ENCODE measurements around the gene VWCE. TPM values are rescaled to one million over a fixed set of nuclear protein-coding genes. Genes with fewer than 3 reads are reported as not detected.

VWCE gene
- polyA plus RNA-seq, 1 donor (not counting 4 experiments of a cell fraction or from before 2014, with no cell fraction given): 0.30 TPM

DNA sequence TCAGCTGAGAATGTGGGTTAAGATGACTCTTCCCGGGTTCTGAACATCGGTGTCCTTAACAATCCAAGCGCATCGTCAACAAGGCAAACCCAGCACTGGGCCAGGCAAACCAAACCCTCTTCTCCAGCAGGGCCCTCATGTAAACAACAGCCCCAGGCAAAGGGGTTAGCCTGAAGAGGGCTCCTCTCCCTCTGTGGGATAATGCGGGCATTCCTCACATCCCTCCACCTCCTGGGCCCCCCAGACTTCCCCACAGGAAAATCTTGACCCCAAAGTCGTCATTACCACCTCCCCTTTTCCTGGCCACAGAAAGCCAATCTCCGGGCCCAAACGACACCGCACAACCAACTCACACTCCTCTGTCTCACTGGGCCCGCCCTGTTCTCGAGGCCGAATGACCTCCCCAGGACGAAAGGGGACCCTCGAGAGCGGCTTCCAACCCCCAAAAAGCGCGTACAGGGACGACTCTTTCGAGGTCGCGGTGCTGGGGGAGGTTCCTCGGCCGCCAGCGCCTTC lies 37.2 kb upstream of the VWCE start:
- Histone ChIP-seq H3K9me1 (ENCODE audit: control insufficient read depth, extremely low read depth, insufficient read depth, low read length) (no peaks in the 10 kb centered on the region), H2AFZ (ENCODE audit: control insufficient read depth, low read length) (peak overlapping the region; percentile 85), H3K27ac (ENCODE audit: control insufficient read depth, insufficient read depth, low read length) (peak overlapping the region; percentile 89), H3K4me1 (ENCODE audit: control insufficient read depth, extremely low read depth, insufficient read depth, low read length) (peaks cover 34% of the 10 kb centered on the region), H3K4me3 (ENCODE audit: control insufficient read depth in 2 of 3, extremely low read depth in 1 of 3, insufficient read depth in 2 of 3, low read depth in 1 of 3, low read length in 3 of 3) (peak overlapping the region; percentile 84 to 92 (median 87)), H3K4me2 (ENCODE audit: control insufficient read depth, extremely low read depth, insufficient read depth, low read depth, low read length) (peak overlapping the region; percentile 98), H3K9ac (ENCODE audit: control insufficient read depth, extremely low read depth, insufficient read depth, low read length) (peak overlapping the region; percentile 99), H3K36me3 (ENCODE audit: control insufficient read depth in 2 of 2, extremely low read depth in 1 of 2, insufficient read depth in 2 of 2, low read length in 2 of 2) (peaks cover 9 to 23% of the 10 kb centered on the region in 2 experiments), H3K27me3 (ENCODE audit: control insufficient read depth, extremely low read depth, insufficient read depth, low read length) (no peaks in the 10 kb centered on the region), H3K79me2 (ENCODE audit: control insufficient read depth, insufficient read depth, low read length) (peaks cover 55% of the 10 kb centered on the region), H4K20me1 (ENCODE audit: control insufficient read depth, extremely low read depth, insufficient read depth, low read length) (peaks cover 3% of the 10 kb centered on the region), H3K9me3 (ENCODE audit: control insufficient read depth, low read depth, low read length) (no peaks in the 10 kb centered on the region)
- dilution Hi-C loops (cut with MboI; ENCODE audit: extremely low pct_ligation_motif_present, low sequenced_read_pairs): no loop called here
- TF ChIP-seq, protein P1, sequence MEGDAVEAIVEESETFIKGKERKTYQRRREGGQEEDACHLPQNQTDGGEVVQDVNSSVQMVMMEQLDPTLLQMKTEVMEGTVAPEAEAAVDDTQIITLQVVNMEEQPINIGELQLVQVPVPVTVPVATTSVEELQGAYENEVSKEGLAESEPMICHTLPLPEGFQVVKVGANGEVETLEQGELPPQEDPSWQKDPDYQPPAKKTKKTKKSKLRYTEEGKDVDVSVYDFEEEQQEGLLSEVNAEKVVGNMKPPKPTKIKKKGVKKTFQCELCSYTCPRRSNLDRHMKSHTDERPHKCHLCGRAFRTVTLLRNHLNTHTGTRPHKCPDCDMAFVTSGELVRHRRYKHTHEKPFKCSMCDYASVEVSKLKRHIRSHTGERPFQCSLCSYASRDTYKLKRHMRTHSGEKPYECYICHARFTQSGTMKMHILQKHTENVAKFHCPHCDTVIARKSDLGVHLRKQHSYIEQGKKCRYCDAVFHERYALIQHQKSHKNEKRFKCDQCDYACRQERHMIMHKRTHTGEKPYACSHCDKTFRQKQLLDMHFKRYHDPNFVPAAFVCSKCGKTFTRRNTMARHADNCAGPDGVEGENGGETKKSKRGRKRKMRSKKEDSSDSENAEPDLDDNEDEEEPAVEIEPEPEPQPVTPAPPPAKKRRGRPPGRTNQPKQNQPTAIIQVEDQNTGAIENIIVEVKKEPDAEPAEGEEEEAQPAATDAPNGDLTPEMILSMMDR (optimal IDR thresholded peaks at IDR 0.05 in 1 of 3, IDR thresholded peaks at IDR 0.05 in 1 of 3, conservative IDR thresholded peaks at IDR 0.05 in 1 of 3; ENCODE audit: extremely low read depth in 1 of 3, insufficient read depth in 2 of 3, low read length in 3 of 3): no peak
- TF ChIP-seq EZH2 (IDR thresholded peaks at IDR 0.05; ENCODE audit: low read length): no peak
- DNase-seq (ENCODE audit: low read depth, low spot score): no peak
- FAIRE-seq: no peak

DNA sequence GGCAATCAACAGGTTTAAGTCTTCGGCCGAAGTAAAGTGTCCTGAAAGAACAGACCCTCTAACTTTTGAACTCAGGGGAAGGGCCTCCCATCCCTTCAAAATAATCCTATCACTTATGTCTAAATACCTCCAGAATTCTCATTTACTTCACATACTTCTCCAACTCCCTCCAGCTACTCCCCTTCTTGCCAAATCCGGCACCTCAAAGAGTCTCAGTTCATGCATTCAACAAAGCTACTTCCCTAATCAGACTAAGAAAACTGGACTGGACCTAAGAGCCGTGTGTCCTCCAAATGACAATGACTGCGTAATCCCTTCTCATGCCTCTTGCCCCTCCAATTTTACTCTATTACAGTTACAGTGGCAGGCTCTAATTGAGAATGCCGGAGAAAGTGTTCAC lies 36.5 kb upstream of the VWCE start:
- H3K4me1 ChIP-seq (ENCODE audit: control insufficient read depth, extremely low read depth, insufficient read depth, low read length): peaks cover 36% of the 10 kb centered on the region
- H3K9me3 ChIP-seq (ENCODE audit: control insufficient read depth, low read depth, low read length): no peaks in the 10 kb centered on the region
- peak overlapping the region; percentile 98 for H3K4me2 ChIP-seq (ENCODE audit: control insufficient read depth, extremely low read depth, insufficient read depth, low read depth, low read length)
- H3K4me3 ChIP-seq (ENCODE audit: control insufficient read depth in 2 of 3, extremely low read depth in 1 of 3, insufficient read depth in 2 of 3, low read depth in 1 of 3, low read length in 3 of 3): peak overlapping the region; percentile 84 to 92 (median 87)
- no peak overlapping the region for H2AFZ ChIP-seq (ENCODE audit: control insufficient read depth, low read length)
- peak overlapping the region; percentile 99 for H3K9ac ChIP-seq (ENCODE audit: control insufficient read depth, extremely low read depth, insufficient read depth, low read length)
- DNase-seq (ENCODE audit: low read depth, low spot score) (no peak), FAIRE-seq (no peak)
- peaks cover 3% of the 10 kb centered on the region for H4K20me1 ChIP-seq (ENCODE audit: control insufficient read depth, extremely low read depth, insufficient read depth, low read length)
- H3K9me1 ChIP-seq (ENCODE audit: control insufficient read depth, extremely low read depth, insufficient read depth, low read length): peaks cover 3% of the 10 kb centered on the region
- H3K79me2 ChIP-seq (ENCODE audit: control insufficient read depth, insufficient read depth, low read length): peaks cover 61% of the 10 kb centered on the region
- no peaks in the 10 kb centered on the region for H3K27me3 ChIP-seq (ENCODE audit: control insufficient read depth, extremely low read depth, insufficient read depth, low read length)
- H3K36me3 ChIP-seq (ENCODE audit: control insufficient read depth in 2 of 2, extremely low read depth in 1 of 2, insufficient read depth in 2 of 2, low read length in 2 of 2): peaks cover 10 to 28% of the 10 kb centered on the region in 2 experiments
- no peak for TF ChIP-seq EZH2 (IDR thresholded peaks at IDR 0.05; ENCODE audit: low read length)
- TF ChIP-seq, protein P1 (optimal IDR thresholded peaks at IDR 0.05 in 1 of 3, IDR thresholded peaks at IDR 0.05 in 1 of 3, conservative IDR thresholded peaks at IDR 0.05 in 1 of 3; ENCODE audit: extremely low read depth in 1 of 3, insufficient read depth in 2 of 3, low read length in 3 of 3): no peak
- dilution Hi-C loops (cut with MboI; ENCODE audit: extremely low pct_ligation_motif_present, low sequenced_read_pairs): no loop called here
- H3K27ac ChIP-seq (ENCODE audit: control insufficient read depth, insufficient read depth, low read length): peak overlapping the region; percentile 89

Measured in keratinocyte (primary cell).